GM19467 (cell line): Measurements from ENCODE around the gene NDUFV3.
"Not testable (repeated sequence)": the region's sequence is repeated elsewhere in the genome, so short reads cannot be mapped to it uniquely, and the experiment has no call there.

ENCODE experiments used
- ATAC-seq: cut with Tn5 transposase; IDR thresholded peaks from one replicate; pipeline ENCODE4 v1.9.1; 2021; ENCODE audit warnings: mild to moderate bottlenecking, moderate library complexity; ENCODE audit not compliant: unreplicated experiment

NDUFV3 gene

GRCh38 chr21:42855937-42856335 lies 37.2 kb upstream of the NDUFV3 start:
- ATAC-seq = no peak

DNA sequence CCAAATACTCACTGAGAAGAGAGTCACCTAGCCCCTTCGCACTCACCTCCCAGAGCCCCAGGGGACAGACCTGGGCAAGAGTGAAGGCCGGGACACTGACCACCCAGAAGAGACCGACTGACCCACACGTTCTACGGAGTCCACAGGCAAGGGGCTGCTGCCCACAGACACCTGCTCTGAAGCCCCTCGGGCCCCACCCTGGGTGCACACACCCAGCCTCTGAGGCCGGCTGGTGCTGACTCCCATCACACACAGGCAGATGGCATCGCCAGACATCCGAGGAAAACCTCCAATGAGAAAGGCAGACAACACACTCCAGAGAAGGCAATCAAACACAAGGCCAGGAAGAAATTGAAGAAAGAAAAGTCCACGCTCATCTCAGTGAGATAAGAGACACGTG lies 35.9 kb upstream of the NDUFV3 start:
- ATAC-seq = no peak

DNA sequence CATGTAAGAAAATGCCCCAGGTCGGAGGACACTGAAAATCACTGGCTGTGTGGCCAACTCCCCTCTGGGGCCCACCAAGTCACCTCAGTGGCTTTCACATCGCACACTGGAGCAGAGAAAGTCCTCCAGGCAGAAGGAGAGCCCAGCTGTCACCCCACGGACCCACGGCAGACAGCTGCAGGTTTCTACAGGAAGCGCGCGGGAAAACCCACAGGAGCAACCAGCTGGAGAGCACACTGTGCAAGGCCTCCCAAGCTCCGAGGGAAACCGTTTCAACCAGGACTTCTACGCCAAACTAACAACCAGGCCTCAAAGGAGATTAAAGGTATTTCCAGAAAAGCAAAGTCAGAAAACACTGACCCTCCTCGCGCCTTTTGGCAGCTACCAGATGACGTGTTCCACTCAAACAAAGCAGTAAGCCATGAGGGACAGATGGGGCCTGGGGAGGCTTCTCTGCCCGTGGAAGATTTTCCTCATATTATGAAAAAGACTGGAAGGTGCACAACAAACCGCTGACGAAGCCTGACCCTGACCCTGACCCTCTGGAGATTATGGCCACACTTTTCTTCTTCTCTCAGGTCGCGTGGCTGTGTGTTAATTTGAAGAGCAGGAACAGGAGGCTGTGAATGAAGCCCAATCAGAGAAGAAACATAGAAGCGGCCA lies 34.8 kb upstream of the NDUFV3 start:
- ATAC-seq = no peak

DNA sequence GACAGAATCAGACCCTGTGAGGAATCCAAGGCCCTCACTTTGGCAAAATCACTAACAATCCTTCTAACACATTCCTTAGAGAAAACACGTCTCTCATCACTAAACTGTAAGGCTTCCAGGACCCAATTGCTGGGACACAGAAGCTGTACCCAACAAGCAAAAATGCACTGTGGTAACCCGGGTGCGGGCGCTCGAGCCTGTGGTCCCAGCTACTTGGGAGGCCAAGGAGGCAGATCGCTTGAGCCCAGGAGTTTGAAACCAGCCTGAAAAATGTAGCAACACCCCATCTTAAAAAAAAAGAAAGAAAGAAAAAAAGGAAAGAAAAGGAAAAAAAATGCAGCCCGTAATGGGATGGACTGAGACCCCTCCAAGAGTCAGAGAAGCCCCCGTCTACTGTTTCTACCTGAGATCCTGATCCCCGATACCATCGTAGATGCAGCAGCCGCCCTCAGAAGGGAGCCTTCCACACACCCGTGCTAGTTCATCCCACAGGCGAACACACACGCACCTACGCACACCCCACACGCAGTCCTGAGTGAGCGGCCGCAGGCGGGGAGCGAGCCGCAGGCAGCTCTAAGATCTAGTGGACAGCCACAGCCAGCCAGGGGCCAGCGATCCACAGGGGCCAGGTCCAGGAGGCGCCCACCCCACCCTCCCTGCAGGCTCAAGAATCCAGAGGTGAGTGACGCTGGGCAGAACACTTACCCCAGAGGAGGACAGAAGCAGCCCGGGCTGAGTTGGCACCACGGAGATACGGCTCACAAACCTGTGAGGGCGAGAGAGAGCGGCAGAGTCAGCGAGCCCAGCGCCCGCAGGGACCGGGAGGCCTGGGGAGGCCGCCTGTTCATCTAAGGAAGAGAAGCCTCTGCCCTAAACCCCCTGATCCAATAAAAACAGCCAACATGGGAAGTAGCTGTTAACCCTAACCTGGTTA lies 33.9 kb upstream of the NDUFV3 start:
- no peak for ATAC-seq

GRCh38 chr21:42859891-42860230 lies 33.2 kb upstream of the NDUFV3 start:
- ATAC-seq = no peak

- ATAC-seq = no peak
Observed at GRCh38 chr21:42860345-42860744, 32.8 kb upstream of the NDUFV3 start.

DNA sequence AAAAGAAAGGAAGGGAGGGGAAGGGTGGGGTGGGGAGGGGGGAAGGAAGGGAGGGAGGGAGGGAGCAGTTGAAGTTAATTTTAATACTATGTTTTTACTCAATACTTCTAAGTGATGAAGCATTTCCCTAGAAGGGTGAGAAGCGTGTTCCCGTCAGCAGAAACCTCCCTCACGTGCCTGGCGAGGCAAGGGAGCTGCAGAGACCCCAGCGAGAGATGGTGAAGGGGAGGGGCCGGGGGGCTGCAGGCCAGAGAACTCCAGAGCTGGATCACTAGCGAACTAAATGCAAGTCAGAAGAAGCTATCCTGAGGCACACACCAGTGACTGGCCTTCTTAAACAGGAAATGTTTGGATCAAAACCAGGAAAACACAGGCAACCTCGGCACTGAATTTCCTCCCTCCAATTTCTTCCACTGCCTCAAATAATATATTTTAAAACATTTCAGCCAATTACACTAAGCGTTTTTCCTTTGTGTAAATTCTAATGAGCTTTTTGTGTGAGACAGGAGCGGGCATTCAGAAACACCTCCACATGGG lies 31.7 kb upstream of the NDUFV3 start:
- ATAC-seq = no peak

DNA sequence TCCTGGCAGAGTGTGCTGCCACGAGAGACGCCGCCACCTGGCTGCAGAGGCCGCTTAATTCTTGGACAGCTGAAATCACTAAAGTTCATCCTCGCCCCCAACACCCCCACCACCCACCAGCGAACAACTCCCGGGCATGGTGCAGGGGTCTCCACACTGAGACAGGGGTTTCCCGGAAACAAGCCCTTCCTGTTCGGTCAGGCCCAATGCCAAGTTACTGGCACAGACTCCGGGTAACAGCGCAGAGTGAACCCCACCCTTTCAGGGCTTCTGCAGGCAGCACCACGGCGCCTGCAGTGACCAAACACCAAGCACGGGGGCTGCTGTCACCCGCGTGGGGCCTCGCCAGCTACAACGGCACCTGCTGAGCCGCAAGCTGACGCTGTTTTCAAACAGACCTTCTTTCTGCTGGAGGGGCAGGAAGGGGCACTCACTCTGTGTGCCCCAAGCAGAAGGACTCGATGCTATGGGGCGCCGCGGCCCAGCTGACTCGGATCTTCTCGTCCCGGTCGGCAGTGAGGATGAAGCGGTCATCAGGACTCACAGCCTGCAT lies 31.2 kb upstream of the NDUFV3 start:
- no peak for ATAC-seq

GRCh38 chr21:42862774-42863503 lies 30.2 kb upstream of the NDUFV3 start:
- ATAC-seq = no peak

GRCh38 chr21:42863504-42863870 lies 29.6 kb upstream of the NDUFV3 start:
- ATAC-seq = no peak

DNA sequence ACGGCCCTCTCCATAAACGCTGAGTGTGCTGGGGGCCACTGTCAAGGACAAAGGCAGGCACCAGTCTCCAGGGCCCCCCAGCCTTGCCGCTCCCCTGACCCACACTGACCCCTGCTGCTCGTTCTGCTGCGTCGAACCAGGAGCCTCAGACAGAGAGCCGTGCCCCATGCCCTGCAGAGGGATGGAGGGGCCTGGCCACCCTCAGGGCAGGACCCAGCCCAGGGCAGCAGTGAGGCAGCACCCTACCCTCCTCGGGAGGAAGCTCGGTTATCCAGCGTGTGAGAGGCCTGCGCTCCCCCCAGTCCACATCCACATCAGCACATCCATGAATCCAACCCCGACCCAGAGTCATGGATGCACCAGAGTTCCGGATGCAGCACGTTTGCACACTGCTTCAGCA lies 28.8 kb upstream of the NDUFV3 start:
- no peak for ATAC-seq

GRCh38 chr21:42864815-42865775 lies 28.0 kb upstream of the NDUFV3 start:
- ATAC-seq = no peak

GRCh38 chr21:42865776-42866160 lies 27.3 kb upstream of the NDUFV3 start:
- no peak for ATAC-seq

DNA sequence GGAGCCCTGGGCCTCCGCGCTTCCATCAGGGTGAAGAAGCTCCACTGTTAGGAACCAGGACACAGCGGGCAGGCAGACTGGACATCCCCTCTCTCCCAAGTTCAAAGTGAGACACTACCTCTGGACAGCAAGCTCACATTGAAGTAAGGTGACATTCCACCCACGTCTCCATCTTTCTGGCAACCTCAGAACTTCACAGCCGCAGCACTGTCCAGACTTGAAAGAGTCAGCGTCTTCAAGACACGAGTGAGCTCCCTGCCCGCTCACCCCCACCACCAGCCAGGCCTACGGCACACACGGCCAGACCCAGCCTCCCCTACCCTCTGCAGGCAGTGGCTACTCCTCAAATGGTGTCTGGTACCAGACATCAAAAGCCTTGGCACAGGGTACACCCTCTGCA lies 24.9 kb upstream of the NDUFV3 start:
- ATAC-seq = no peak

DNA sequence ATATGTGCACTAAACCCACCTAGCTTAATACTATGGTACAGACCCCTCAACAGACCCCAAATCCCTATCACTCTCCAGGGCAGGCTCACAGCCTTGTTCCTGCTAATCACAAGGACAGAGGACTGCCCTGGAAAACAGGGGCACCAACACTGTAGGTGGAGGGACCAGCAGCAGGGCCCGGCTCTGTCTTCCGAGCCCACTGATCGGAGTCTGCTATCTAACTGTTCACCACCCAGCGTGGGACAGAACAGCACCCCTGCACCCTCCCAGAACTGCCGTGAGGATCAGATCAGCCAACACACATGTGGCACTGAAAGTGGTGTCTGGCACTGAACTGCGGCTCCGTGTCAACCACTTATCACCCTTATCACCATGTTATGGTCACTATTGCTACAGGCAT lies 20.0 kb upstream of the NDUFV3 start:
- ATAC-seq = no peak

GRCh38 chr21:42875811-42876210 lies 17.3 kb upstream of the NDUFV3 start:
- ATAC-seq = not testable (repeated sequence)

GRCh38 chr21:42878678-42878992 lies 14.5 kb upstream of the NDUFV3 start:
- ATAC-seq = no peak

GRCh38 chr21:42878993-42879787 lies 13.9 kb upstream of the NDUFV3 start, which contains the start of gene WDR4:
Gene WDR4, minus strand, starts transcription at chr21:42879539. Its CDS starts 44 bp downstream, at chr21:42879495.
- ATAC-seq = peak; percentile 82

DNA sequence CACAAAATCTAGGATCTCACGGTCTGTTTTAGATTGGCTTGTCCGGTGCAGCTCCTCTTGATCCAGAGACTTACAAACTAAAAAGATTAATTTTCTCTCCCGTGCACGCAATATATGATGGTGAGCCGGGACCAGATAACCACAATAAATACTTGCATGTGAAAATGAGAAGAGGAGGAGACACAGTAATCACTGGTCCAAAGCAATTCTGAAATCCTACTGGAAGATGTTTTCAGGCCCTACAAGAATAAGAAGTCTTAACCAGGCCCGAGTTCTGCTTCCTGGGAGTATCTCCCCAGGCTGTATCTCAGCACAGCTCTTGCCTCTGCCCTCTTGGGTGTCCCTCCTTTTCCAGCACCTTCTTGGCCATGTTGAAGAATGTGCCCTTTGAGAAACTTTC lies 12.8 kb upstream of the NDUFV3 start:
- ATAC-seq = no peak
